Brain microvascular endothelial cell (primary cell): Measurements from ENCODE around the gene NECAB3.

Source experiments
- DNase-seq: peaks from one replicate; pipeline ENCODE4 v3.0.0-alpha.2; 2020
- H3K27ac ChIP-seq: fragments of 250-450 bp; sonication (Bioruptor Pico); 2 replicates; pipeline ENCODE4 v1.5.1; 2020; ENCODE audit warnings: mild to moderate bottlenecking, moderate library complexity
- H3K27me3 ChIP-seq: fragments of 250-450 bp; sonication (Bioruptor Pico); replicated peaks from 2 replicates; pipeline ENCODE4 v1.5.1; 2020; ENCODE audit warnings: mild to moderate bottlenecking
- H3K36me3 ChIP-seq: fragments of 250-450 bp; sonication (Bioruptor Pico); replicated peaks from 2 replicates; pipeline ENCODE4 v1.5.1; 2020; ENCODE audit warnings: mild to moderate bottlenecking
- H3K4me3 ChIP-seq: 2 replicates; pipeline ENCODE4 v1.5.1; 2011; ENCODE audit warnings: low read depth, mild to moderate bottlenecking, control low read depth, low read length, moderate library complexity
- CTCF ChIP-seq: IDR thresholded peaks from 2 replicates; pipeline ENCODE4 v1.5.1; 2011; ENCODE audit warnings: low read depth, mild to moderate bottlenecking, moderate library complexity, low read length, control low read depth, inconsistent platforms; ENCODE audit errors: missing control alignments
- in situ Hi-C: cut with HindIII; loops from 2 replicates; pipeline ENCODE4 v1.10.0; 2017; ENCODE audit warnings: low sequenced_read_pairs, low pct_ligation_motif_present

The NECAB3 gene

GRCh38 chr20:33697129-33697528 lies 22.9 kb upstream of the NECAB3 start:
- in situ Hi-C loops: no loop called here
- no peaks in the 10 kb centered on the region for H3K27me3 ChIP-seq
- DNase-seq: no peak
- H3K36me3 ChIP-seq: no peaks in the 10 kb centered on the region
- no peak overlapping the region for H3K27ac ChIP-seq
- TF ChIP-seq CTCF: no peak
- H3K4me3 ChIP-seq: no peak overlapping the region

- Histone ChIP-seq H3K27ac (no peak overlapping the region), H3K27me3 (no peaks in the 10 kb centered on the region), H3K36me3 (no peaks in the 10 kb centered on the region), H3K4me3 (no peak overlapping the region)
- in situ Hi-C loops: no loop called here
- TF ChIP-seq CTCF: no peak
- no peak for DNase-seq
Measured at GRCh38 chr20:33696448-33696847, 22.2 kb upstream of the NECAB3 start.

- TF ChIP-seq CTCF: no peak
- Histone ChIP-seq H3K4me3 (no peak overlapping the region), H3K27me3 (no peaks in the 10 kb centered on the region), H3K36me3 (no peaks in the 10 kb centered on the region), H3K27ac (no peak overlapping the region)
- no peak for DNase-seq
- in situ Hi-C loops: no loop called here
Measured at GRCh38 chr20:33694639-33695012, 20.4 kb upstream of the NECAB3 start.

- H3K27me3 ChIP-seq: no peaks in the 10 kb centered on the region
- in situ Hi-C loops: no loop called here
- H3K36me3 ChIP-seq: no peaks in the 10 kb centered on the region
- no peak overlapping the region for H3K27ac ChIP-seq
- TF ChIP-seq CTCF: no peak
- no peak for DNase-seq
- no peak overlapping the region for H3K4me3 ChIP-seq
Measured at GRCh38 chr20:33693741-33694638, 19.8 kb upstream of the NECAB3 start.

- no peaks in the 10 kb centered on the region for H3K36me3 ChIP-seq
- H3K27me3 ChIP-seq: no peaks in the 10 kb centered on the region
- TF ChIP-seq CTCF: no peak
- H3K27ac ChIP-seq: no peak overlapping the region
- DNase-seq: no peak
- in situ Hi-C loops: no loop called here
- H3K4me3 ChIP-seq: no peak overlapping the region
Measured at GRCh38 chr20:33693289-33693688, 19.1 kb upstream of the NECAB3 start.

- no peak for TF ChIP-seq CTCF
- Histone ChIP-seq H3K27ac (peak overlapping the region; percentile 44), H3K4me3 (no peak overlapping the region), H3K27me3 (no peaks in the 10 kb centered on the region), H3K36me3 (no peaks in the 10 kb centered on the region)
- peak; percentile 81 for DNase-seq
- in situ Hi-C loops: no loop called here
Measured at GRCh38 chr20:33689973-33690372, 15.7 kb upstream of the NECAB3 start.
